Measurements from ENCODE around the gene EIF1AD.
A peak's percentile ranks its signal among the peaks of the same experiment; 100 is the strongest.

EIF1AD gene

DNA sequence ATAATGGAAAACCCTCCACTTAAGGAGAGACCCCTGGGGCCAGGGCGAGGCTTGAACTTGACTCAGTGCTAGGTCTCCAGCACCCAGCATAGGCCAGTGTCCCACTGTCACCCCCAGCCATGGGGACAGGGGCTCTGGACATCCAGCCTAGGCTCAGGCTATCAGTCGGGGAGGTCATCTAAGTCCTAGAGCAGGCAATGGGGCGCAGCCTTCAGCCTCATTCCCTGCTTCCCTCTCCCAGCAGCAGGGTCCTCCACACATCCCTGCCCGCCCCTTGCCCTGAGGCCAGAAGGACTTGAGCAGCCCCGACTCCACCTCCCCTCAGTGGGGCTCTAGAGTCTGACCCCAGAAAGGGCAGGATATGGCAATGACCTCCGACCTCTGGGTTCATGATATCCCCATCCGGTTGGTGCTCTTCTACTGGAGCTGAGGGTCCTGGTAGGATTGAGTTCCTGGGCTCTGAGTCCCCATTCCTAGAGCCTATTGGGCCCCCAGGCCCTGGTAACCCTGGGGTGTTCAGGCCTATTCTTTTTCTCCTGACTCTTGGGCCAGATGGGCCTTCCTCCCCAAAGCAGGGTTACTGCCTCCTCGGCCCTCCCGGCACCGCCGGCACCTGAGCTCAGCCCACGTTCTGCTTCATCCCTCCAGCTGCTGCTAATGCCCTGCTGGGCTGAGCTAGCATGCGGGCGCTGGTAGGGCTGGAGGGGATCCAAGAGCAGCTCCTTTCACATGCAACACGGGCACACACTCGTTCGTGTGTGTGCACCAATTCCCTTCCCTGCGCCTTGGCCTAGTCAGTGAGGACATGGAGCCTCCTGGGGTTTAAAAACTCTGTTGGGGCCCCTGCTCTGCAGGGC, 14.2 kb upstream of the EIF1AD start:
- Histone ChIP-seq H2AFZ (ENCODE audit: low read length) (no peak overlapping the region), H2BK5ac (ENCODE audit: low read length) (no peak overlapping the region), H3K23ac (ENCODE audit: low read depth, low read length, poor library complexity) (no peak overlapping the region), H3K4me2 (ENCODE audit: insufficient read depth, low read length, poor library complexity, severe bottlenecking) (no peak overlapping the region), H3K27me3 (ENCODE audit: control insufficient read depth in 3 of 3, insufficient read depth in 3 of 3, low read depth in 1 of 3, low read length in 3 of 3) (peaks cover 0 to 66% (median 19%) of the 10 kb centered on the region in 3 experiments), H2BK12ac (ENCODE audit: low read length) (no peak overlapping the region), H3K14ac (ENCODE audit: low read length) (no peak overlapping the region), H3K27ac (replicated peaks; ENCODE audit: low read length) (no peak overlapping the region), H2AK5ac (ENCODE audit: low read depth, low read length) (no peak overlapping the region), H3K18ac (ENCODE audit: low read length) (no peak overlapping the region), H4K91ac (ENCODE audit: low read depth, low read length, poor library complexity) (no peak overlapping the region), H3K9me3 (replicated peaks in 1 of 2; ENCODE audit: control insufficient read depth in 2 of 2, insufficient read depth in 1 of 2, low read depth in 1 of 2, low read length in 2 of 2) (peaks cover 0 to 2% of the 10 kb centered on the region in 2 donors), H3K9ac (ENCODE audit: low read depth, low read length, poor library complexity) (no peak overlapping the region), H3K36me3 (replicated peaks in 1 of 2; ENCODE audit: control insufficient read depth in 2 of 2, insufficient read depth in 2 of 2, low read length in 2 of 2) (no peaks in the 10 kb centered on the region), H3K4ac (ENCODE audit: low read length) (no peak overlapping the region), H4K8ac (ENCODE audit: low read depth, low read length) (no peak overlapping the region), H2BK120ac (ENCODE audit: low read depth, low read length) (no peak overlapping the region), H3K4me1 (ENCODE audit: control insufficient read depth in 2 of 2, insufficient read depth in 1 of 2, low read depth in 1 of 2, low read length in 2 of 2) (peaks cover 3 to 4% of the 10 kb centered on the region in 2 donors), H3K79me1 (ENCODE audit: low read depth, low read length) (no peaks in the 10 kb centered on the region), H3K4me3 (ENCODE audit: low read length in 2 of 2) (no peak overlapping the region), H2BK15ac (ENCODE audit: low read length) (no peak overlapping the region)
- no peak for DNase-seq (ENCODE audit: low spot score)
- no CpG with 5 or more reads among the region's 18 CpGs for WGBS, 2 donors (ENCODE audit: extremely low coverage in 2 of 2, insufficient read length in 2 of 2, insufficient replicate concordance in 1 of 2)

DNA sequence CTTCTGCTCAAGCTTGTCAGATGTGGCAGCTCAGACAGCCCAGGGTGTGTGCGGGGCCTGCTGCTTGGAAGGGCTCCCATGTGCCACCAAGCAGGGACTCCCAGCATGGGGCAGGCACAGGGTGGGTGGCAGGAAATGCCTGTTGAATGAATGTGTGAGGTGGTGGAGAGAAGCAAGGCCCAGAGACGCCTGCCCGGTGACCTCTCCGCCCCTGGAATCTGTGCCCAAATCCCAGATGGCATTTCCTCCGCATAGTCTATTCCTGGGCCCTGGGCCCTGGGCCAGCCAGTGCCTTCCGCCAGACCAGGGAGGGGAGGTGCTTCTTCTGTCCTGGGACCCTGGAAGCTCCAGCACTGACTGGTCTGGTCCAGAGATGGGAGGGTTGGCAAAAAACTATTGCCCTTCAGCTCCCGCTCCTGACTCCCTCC, 13.5 kb upstream of the EIF1AD start:
- Histone ChIP-seq H3K9me3 (replicated peaks in 1 of 2; ENCODE audit: control insufficient read depth in 2 of 2, insufficient read depth in 1 of 2, low read depth in 1 of 2, low read length in 2 of 2) (peaks cover 0 to 2% of the 10 kb centered on the region in 2 donors), H3K23ac (ENCODE audit: low read depth, low read length, poor library complexity) (peak overlapping the region; percentile 31), H3K14ac (ENCODE audit: low read length) (no peak overlapping the region), H3K4me1 (ENCODE audit: control insufficient read depth in 2 of 2, insufficient read depth in 1 of 2, low read depth in 1 of 2, low read length in 2 of 2) (peaks cover 3 to 4% of the 10 kb centered on the region in 2 donors), H2AK5ac (ENCODE audit: low read depth, low read length) (peak overlapping the region; percentile 56), H3K4me2 (ENCODE audit: insufficient read depth, low read length, poor library complexity, severe bottlenecking) (no peak overlapping the region), H2BK15ac (ENCODE audit: low read length) (peak overlapping the region; percentile 75), H2BK120ac (ENCODE audit: low read depth, low read length) (peak overlapping the region; percentile 31), H3K18ac (ENCODE audit: low read length) (no peak overlapping the region), H3K36me3 (replicated peaks in 1 of 2; ENCODE audit: control insufficient read depth in 2 of 2, insufficient read depth in 2 of 2, low read length in 2 of 2) (no peaks in the 10 kb centered on the region), H2BK5ac (ENCODE audit: low read length) (no peak overlapping the region), H4K8ac (ENCODE audit: low read depth, low read length) (no peak overlapping the region), H3K4me3 (ENCODE audit: low read length in 2 of 2) (no peak overlapping the region), H3K4ac (ENCODE audit: low read length) (no peak overlapping the region), H3K27me3 (ENCODE audit: control insufficient read depth in 3 of 3, insufficient read depth in 3 of 3, low read depth in 1 of 3, low read length in 3 of 3) (peaks cover 0 to 69% (median 20%) of the 10 kb centered on the region in 3 experiments), H4K91ac (ENCODE audit: low read depth, low read length, poor library complexity) (no peak overlapping the region), H2BK12ac (ENCODE audit: low read length) (no peak overlapping the region), H2AFZ (ENCODE audit: low read length) (no peak overlapping the region), H3K27ac (replicated peaks; ENCODE audit: low read length) (no peak overlapping the region), H3K79me1 (ENCODE audit: low read depth, low read length) (no peaks in the 10 kb centered on the region), H3K9ac (ENCODE audit: low read depth, low read length, poor library complexity) (no peak overlapping the region)
- DNase-seq (ENCODE audit: low spot score), result no peak
- WGBS, 2 donors (ENCODE audit: extremely low coverage in 2 of 2, insufficient read length in 2 of 2, insufficient replicate concordance in 1 of 2), result no CpG with 5 or more reads among the region's 7 CpGs

- Histone ChIP-seq H2BK5ac (ENCODE audit: low read length) (no peak overlapping the region), H2BK12ac (ENCODE audit: low read length) (no peak overlapping the region), H3K4me1 (ENCODE audit: control insufficient read depth in 2 of 2, insufficient read depth in 1 of 2, low read depth in 1 of 2, low read length in 2 of 2) (peaks cover 3 to 4% of the 10 kb centered on the region in 2 donors), H2BK15ac (ENCODE audit: low read length) (peak overlapping the region; percentile 75), H2AK5ac (ENCODE audit: low read depth, low read length) (peak overlapping the region; percentile 56), H2AFZ (ENCODE audit: low read length) (no peak overlapping the region), H3K9ac (ENCODE audit: low read depth, low read length, poor library complexity) (no peak overlapping the region), H3K36me3 (replicated peaks in 1 of 2; ENCODE audit: control insufficient read depth in 2 of 2, insufficient read depth in 2 of 2, low read length in 2 of 2) (no peaks in the 10 kb centered on the region), H3K4me2 (ENCODE audit: insufficient read depth, low read length, poor library complexity, severe bottlenecking) (no peak overlapping the region), H2BK120ac (ENCODE audit: low read depth, low read length) (peak overlapping the region; percentile 31), H3K14ac (ENCODE audit: low read length) (no peak overlapping the region), H3K27me3 (ENCODE audit: control insufficient read depth in 3 of 3, insufficient read depth in 3 of 3, low read depth in 1 of 3, low read length in 3 of 3) (peaks cover 0 to 71% (median 20%) of the 10 kb centered on the region in 3 experiments), H3K27ac (replicated peaks; ENCODE audit: low read length) (no peak overlapping the region), H3K4me3 (ENCODE audit: low read length in 2 of 2) (no peak overlapping the region), H3K18ac (ENCODE audit: low read length) (peak overlapping the region; percentile 57), H4K8ac (ENCODE audit: low read depth, low read length) (no peak overlapping the region), H3K4ac (ENCODE audit: low read length) (no peak overlapping the region), H4K91ac (ENCODE audit: low read depth, low read length, poor library complexity) (no peak overlapping the region), H3K23ac (ENCODE audit: low read depth, low read length, poor library complexity) (peak overlapping the region; percentile 31), H3K79me1 (ENCODE audit: low read depth, low read length) (no peaks in the 10 kb centered on the region), H3K9me3 (replicated peaks in 1 of 2; ENCODE audit: control insufficient read depth in 2 of 2, insufficient read depth in 1 of 2, low read depth in 1 of 2, low read length in 2 of 2) (peaks cover 0 to 2% of the 10 kb centered on the region in 2 donors)
- no CpG with 5 or more reads among the region's 6 CpGs for WGBS, 2 donors (ENCODE audit: extremely low coverage in 2 of 2, insufficient read length in 2 of 2, insufficient replicate concordance in 1 of 2)
- DNase-seq (ENCODE audit: low spot score), result no peak
Measured at GRCh38 chr11:66014804-66015453, 13.0 kb upstream of the EIF1AD start.

DNA sequence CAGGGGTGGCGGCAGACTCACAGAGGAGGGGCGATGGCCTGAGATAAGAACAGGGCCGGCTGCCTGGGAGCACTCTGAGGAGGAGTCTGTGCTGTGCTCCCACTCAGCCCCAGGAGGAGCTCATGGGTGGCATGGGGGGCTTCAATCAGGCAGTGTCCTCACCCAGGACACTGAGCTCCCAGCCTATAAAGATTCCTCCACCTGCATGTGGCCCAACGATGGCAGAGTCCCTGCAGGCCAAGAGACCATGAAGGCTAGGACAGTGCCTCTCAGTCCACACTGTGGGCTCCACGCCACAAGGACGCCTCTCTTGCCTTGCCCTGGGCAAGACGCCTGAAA, 11.8 kb upstream of the EIF1AD start:
- Histone ChIP-seq H2AK5ac (ENCODE audit: low read depth, low read length) (peak overlapping the region; percentile 86), H2BK15ac (ENCODE audit: low read length) (peak overlapping the region; percentile 37), H3K27me3 (ENCODE audit: control insufficient read depth in 3 of 3, insufficient read depth in 3 of 3, low read depth in 1 of 3, low read length in 3 of 3) (peaks cover 0 to 74% (median 20%) of the 10 kb centered on the region in 3 experiments), H3K14ac (ENCODE audit: low read length) (no peak overlapping the region), H2AFZ (ENCODE audit: low read length) (no peak overlapping the region), H3K9me3 (replicated peaks in 1 of 2; ENCODE audit: control insufficient read depth in 2 of 2, insufficient read depth in 1 of 2, low read depth in 1 of 2, low read length in 2 of 2) (peaks cover 0 to 2% of the 10 kb centered on the region in 2 donors), H3K79me1 (ENCODE audit: low read depth, low read length) (no peaks in the 10 kb centered on the region), H3K4ac (ENCODE audit: low read length) (no peak overlapping the region), H3K27ac (replicated peaks; ENCODE audit: low read length) (no peak overlapping the region), H2BK5ac (ENCODE audit: low read length) (no peak overlapping the region), H3K4me2 (ENCODE audit: insufficient read depth, low read length, poor library complexity, severe bottlenecking) (no peak overlapping the region), H3K4me1 (ENCODE audit: control insufficient read depth in 2 of 2, insufficient read depth in 1 of 2, low read depth in 1 of 2, low read length in 2 of 2) (peaks cover 3 to 4% of the 10 kb centered on the region in 2 donors), H4K8ac (ENCODE audit: low read depth, low read length) (no peak overlapping the region), H2BK12ac (ENCODE audit: low read length) (no peak overlapping the region), H3K4me3 (ENCODE audit: low read length in 2 of 2) (no peak overlapping the region), H3K23ac (ENCODE audit: low read depth, low read length, poor library complexity) (no peak overlapping the region), H3K18ac (ENCODE audit: low read length) (no peak overlapping the region), H3K9ac (ENCODE audit: low read depth, low read length, poor library complexity) (no peak overlapping the region), H4K91ac (ENCODE audit: low read depth, low read length, poor library complexity) (no peak overlapping the region), H2BK120ac (ENCODE audit: low read depth, low read length) (no peak overlapping the region), H3K36me3 (replicated peaks in 1 of 2; ENCODE audit: control insufficient read depth in 2 of 2, insufficient read depth in 2 of 2, low read length in 2 of 2) (no peaks in the 10 kb centered on the region)
- no CpG with 5 or more reads among the region's 7 CpGs for WGBS, 2 donors (ENCODE audit: extremely low coverage in 2 of 2, insufficient read length in 2 of 2, insufficient replicate concordance in 1 of 2)
- DNase-seq (ENCODE audit: low spot score), result no peak

Measured in neuronal stem cell (in vitro differentiated cells).